GM06990 (cell line): Measurements from ENCODE around the gene STH.

Source experiments
- DNase-seq: peaks from one replicate; pipeline ENCODE4 v3.0.0-alpha.2; 2011; ENCODE audit not compliant: insufficient read length; ENCODE audit errors: extremely low read depth
- H3K27me3 ChIP-seq: replicated peaks from 2 replicates; pipeline ENCODE4 v1.6.0; 2011; ENCODE audit warnings: low read length; ENCODE audit not compliant: control insufficient read depth, insufficient read depth
- H3K36me3 ChIP-seq: 2 replicates; pipeline ENCODE4 v1.5.1; 2011; ENCODE audit warnings: low read length; ENCODE audit not compliant: control insufficient read depth, insufficient read depth
- H3K4me3 ChIP-seq: replicated peaks from 2 replicates; pipeline ENCODE4 v1.5.1; 2011; ENCODE audit warnings: low read depth, mild to moderate bottlenecking, control low read depth, low read length
- CTCF ChIP-seq: IDR thresholded peaks from 2 replicates; pipeline ENCODE4 v1.5.1; 2011; ENCODE audit warnings: low read length, control low read depth, mild to moderate bottlenecking, inconsistent platforms; ENCODE audit not compliant: insufficient read depth, poor library complexity, severe bottlenecking

The STH gene

GRCh38 chr17:45998987-45999899, at the start of gene STH:
Gene STH, plus strand, starts transcription at chr17:45999250. Its CDS starts 30 bp downstream, at chr17:45999280.
- DNase-seq: no peak
- Histone ChIP-seq H3K4me3 (no peak within 1 kb of the TSS), H3K27me3 (no peaks in the 10 kb centered on the region), H3K36me3 (no peaks in the 10 kb centered on the region)
- no peak for TF ChIP-seq CTCF

GRCh38 chr17:45949755-45950320, 49.2 kb upstream of the STH start:
- DNase-seq: no peak
- H3K4me3 ChIP-seq: no peak overlapping the region
- no peak for TF ChIP-seq CTCF
- no peaks in the 10 kb centered on the region; the same call in 1 of the 2 replicates for H3K27me3 ChIP-seq
- H3K36me3 ChIP-seq: no peaks in the 10 kb centered on the region

GRCh38 chr17:45950888-45951287, 48.2 kb upstream of the STH start:
- no peak for DNase-seq
- Histone ChIP-seq H3K4me3 (no peak overlapping the region), H3K27me3 (no peaks in the 10 kb centered on the region; the same call in 1 of the 2 replicates), H3K36me3 (no peaks in the 10 kb centered on the region)
- TF ChIP-seq CTCF: no peak

- Histone ChIP-seq H3K4me3 (no peak overlapping the region), H3K27me3 (no peaks in the 10 kb centered on the region; the same call in 1 of the 2 replicates), H3K36me3 (no peaks in the 10 kb centered on the region)
- DNase-seq: no peak
- TF ChIP-seq CTCF: no peak
Observed at GRCh38 chr17:45951403-45951802, 47.6 kb upstream of the STH start.

GRCh38 chr17:45951941-45952340, 47.1 kb upstream of the STH start:
- no peaks in the 10 kb centered on the region for H3K36me3 ChIP-seq
- no peak for TF ChIP-seq CTCF
- H3K4me3 ChIP-seq: no peak overlapping the region
- DNase-seq: no peak
- H3K27me3 ChIP-seq: no peaks in the 10 kb centered on the region; the same call in 1 of the 2 replicates
